Fibroblast of skin of right biceps (primary cell): ENCODE data around the gene C22orf15.
A peak's percentile ranks its signal among the peaks of the same experiment; 100 is the strongest.

Experiments used
- DNase-seq: peaks from one replicate; pipeline ENCODE4 v3.0.0-alpha.2; 2013

The C22orf15 gene

GRCh38 chr22:23790819-23791737 lies 28.3 kb downstream of the C22orf15 start:
- peak; percentile 52 for DNase-seq

GRCh38 chr22:23791738-23792645 lies 29.2 kb downstream of the C22orf15 start:
- DNase-seq: no peak

- no peak for DNase-seq
Observed at GRCh38 chr22:23793326-23793725, 30.5 kb downstream of the C22orf15 start.

DNA sequence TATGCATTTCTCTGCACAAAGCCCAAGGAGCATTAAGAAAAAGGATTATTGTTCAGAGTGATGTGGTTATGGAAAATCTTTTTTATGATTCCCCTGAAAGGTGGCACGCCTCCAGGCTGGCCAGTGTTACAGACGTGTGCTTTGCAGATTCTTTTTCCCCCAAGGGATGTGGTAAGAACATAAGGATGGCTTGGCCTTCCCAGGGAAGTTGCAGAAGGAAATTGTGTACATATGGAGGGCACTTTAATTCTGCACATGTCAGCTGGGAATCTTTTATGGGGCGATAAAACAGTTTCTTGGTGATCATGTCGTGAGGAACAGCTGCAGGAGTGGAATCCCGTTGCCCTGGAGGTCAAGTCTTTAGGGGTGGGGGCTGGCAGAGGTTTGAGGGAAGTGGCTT lies 33.7 kb downstream of the C22orf15 start:
- DNase-seq: peak; percentile 50

DNA sequence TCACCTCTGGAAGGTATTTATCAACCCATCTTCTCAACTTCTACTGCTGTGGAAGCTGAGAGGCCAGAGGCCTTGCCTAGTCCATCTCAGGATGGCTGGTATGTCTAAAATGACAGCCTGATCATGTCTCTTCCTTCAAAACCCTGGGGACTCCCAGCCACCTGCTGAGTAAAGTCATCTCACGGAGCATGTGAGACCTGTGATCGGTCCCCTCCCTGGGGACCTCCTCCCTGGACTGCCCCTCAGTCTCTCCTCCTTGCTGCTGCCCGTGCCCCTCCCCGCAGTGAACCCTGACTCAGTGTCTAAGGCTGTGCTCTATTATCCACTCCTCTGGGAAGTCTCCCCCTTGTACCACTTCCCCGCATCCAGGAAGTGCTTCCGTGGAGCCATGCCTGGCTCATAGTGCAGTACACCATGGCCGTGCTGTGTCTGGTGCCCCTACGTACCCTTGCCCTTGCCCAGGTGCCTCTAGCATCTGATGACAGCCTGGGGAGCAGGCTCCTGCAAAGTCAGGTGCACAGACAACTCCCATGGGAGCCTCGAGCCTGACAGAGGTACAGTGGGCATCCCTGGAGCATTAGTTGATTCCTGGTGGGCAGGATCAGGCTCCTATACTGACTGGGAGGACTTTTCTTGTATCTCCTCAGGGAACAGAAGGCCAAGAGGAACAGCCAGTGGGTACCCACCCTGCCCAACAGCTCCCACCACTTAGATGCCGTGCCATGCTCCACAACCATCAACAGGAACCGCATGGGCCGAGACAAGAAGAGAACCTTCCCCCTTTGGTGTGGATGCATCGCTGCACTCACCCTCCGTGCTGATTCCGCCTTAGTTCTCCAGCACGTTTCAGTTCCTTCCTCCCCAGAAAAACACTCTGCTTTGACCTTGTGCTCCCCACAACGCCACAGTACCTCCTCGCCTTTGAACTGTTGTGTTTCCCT lies 37.8 kb downstream of the C22orf15 start:
- DNase-seq: no peak

GRCh38 chr22:23801238-23801821 lies 38.5 kb downstream of the C22orf15 start:
- no peak for DNase-seq

DNA sequence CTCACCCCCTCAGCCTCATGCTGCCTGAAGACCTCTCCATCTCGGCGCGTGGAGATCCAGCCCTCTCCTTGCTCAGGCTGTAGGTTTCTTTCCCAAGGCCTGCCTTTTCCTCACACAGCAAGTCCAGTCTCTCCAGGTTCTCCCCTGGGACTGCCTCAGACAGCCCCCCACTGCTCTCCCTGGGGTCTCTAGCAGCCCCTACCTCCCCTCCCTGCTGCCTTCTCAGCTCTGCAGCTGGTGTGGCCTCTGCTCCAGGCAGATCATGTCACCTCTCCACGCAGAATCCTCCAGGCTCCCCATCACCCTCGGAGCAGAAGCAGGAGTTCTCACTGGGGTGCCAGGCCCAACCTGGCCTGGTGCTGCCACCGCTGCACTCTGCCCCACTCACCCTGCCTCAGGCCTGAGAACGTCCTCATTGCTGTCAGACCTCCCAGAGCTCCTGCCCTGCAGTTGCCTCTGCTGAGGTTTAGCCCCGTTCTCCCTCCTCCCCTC lies 39.1 kb downstream of the C22orf15 start:
- no peak for DNase-seq

DNA sequence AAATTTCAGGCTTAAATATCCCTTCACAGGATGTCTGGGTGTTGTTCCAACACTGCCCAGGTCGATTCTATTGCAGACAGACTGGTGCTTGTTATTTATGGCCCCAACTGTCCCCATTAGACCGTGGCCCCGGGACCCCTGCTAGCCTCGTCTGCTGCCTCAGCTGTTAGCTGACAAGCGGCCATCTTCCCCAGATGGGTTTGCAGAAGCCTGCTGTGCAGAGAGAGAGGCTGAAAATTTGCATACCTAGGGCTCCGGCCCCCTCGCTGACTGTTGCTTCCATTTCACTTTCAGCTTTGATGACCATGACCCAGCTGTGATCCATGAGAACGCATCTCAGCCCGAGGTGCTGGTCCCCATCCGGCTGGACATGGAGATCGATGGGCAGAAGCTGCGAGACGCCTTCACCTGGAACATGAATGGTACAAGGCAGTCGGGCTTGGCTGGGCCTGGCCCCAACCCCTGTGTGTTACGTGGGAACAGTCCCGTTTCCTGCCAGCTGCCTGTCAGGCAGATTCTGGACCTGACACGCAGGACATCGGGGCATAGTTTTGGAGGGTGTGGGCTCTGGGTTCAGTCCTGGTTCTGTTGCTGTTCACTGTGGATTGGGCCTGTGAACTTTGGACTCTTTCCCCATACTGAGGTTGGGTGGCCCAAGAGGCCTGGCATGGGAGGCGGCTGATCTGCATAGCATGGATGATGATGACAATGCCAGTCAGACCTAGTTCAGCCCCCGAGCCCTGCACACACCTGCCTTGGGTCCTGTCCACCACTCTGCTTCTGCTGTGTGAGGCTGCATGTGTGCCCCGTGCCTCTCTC lies 40.4 kb downstream of the C22orf15 start:
- DNase-seq: no peak

GRCh38 chr22:23804781-23805291 lies 42.0 kb downstream of the C22orf15 start:
- DNase-seq: no peak

GRCh38 chr22:23806837-23807236 lies 44.0 kb downstream of the C22orf15 start:
- no peak for DNase-seq

DNA sequence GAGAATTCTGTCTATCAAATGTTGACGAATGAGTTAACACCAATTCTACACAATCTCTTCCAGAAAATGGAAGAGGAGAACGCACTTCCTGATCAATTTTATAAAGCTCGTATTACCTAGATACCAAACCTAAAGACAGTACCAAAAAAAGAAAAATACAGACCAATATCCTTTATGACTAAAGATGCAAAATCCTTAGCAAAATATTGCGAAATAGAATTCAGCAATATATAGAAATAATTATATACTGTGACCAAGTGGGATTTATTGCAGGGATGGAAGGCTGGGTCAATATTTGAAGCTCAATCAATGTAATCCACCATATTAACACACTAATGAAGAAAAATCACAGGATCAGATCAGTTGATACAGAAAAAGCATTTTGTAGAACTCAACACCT lies 49.6 kb downstream of the C22orf15 start:
- DNase-seq: no peak
